Measurements from ENCODE around the gene CFAP157.

DNA sequence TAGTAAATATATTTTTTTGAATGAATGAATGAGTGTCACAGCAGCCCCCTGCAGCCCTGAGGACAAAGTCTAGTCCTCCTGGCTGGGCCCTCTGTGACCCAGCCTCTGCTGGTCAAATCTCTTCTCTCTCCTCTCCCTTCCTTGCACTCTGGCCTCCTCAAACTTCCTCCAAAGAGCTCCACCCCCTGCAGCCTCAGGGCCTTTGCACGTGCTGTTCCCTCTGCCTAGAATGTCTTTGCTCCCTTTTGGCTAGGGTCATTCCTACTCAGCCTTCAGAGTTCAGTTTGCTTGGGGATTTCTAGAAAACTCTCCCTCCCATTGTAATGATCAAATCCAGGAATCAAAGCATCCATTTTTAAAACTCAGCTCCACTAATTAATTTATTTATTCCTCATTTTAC lies 58.6 kb downstream of the CFAP157 start:
- TF ChIP-seq CTCF (conservative IDR thresholded peaks at IDR 0.05 in 1 of 2, IDR thresholded peaks at IDR 0.05 in 1 of 2; ENCODE audit: extremely low read depth in 1 of 2, insufficient read depth in 1 of 2, low read depth in 1 of 2, low read length in 2 of 2) (no peak), EZH2 (IDR thresholded peaks at IDR 0.05; ENCODE audit: borderline replicate concordance, low read length) (no peak)
